Measurements from ENCODE around the gene MSI2.

The MSI2 gene

DNA sequence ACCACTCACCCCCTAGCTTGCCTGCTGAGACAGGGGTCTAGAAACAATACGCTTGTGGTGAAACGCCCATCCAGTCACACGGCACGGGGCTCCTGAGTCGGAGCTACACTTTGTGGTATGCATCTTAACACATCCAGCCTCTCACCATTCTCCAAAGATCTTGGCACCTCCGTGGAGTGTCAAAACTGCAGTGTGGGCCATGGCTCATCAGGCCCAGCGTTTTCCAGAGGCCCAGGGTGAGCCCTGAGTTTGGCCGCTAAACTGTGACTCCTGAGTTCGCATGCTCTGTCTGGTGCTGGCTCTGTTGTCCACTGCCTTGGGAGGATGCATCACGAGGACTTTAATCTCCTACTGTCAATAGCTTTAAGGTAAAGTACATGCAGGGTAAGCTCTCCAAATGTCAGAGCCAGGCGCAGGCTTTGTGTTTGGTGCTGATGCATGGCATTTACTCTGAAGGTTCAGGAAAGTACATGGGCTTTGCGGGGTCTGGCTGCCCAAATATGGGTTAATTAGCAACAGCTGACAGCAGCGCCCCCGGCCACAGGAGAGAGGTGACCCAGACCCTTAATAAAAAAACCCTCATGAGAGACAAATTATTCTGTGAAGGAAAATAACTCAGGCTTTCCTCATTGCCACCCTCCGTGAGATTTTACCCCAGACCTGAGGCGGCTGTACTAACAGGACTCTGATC lies 370.3 kb downstream of the MSI2 start (continued):
- TF ChIP-seq, protein P1, sequence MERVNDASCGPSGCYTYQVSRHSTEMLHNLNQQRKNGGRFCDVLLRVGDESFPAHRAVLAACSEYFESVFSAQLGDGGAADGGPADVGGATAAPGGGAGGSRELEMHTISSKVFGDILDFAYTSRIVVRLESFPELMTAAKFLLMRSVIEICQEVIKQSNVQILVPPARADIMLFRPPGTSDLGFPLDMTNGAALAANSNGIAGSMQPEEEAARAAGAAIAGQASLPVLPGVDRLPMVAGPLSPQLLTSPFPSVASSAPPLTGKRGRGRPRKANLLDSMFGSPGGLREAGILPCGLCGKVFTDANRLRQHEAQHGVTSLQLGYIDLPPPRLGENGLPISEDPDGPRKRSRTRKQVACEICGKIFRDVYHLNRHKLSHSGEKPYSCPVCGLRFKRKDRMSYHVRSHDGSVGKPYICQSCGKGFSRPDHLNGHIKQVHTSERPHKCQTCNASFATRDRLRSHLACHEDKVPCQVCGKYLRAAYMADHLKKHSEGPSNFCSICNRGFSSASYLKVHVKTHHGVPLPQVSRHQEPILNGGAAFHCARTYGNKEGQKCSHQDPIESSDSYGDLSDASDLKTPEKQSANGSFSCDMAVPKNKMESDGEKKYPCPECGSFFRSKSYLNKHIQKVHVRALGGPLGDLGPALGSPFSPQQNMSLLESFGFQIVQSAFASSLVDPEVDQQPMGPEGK (CRISPR knock-in tag; IDR thresholded peaks at IDR 0.05; ENCODE audit: borderline replicate concordance) = no peak
- TF ChIP-seq, protein P2, sequence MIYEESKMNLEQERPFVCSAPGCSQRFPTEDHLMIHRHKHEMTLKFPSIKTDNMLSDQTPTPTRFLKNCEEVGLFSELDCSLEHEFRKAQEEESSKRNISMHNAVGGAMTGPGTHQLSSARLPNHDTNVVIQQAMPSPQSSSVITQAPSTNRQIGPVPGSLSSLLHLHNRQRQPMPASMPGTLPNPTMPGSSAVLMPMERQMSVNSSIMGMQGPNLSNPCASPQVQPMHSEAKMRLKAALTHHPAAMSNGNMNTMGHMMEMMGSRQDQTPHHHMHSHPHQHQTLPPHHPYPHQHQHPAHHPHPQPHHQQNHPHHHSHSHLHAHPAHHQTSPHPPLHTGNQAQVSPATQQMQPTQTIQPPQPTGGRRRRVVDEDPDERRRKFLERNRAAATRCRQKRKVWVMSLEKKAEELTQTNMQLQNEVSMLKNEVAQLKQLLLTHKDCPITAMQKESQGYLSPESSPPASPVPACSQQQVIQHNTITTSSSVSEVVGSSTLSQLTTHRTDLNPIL (CRISPR knock-in tag; IDR thresholded peaks at IDR 0.05; ENCODE audit: low read depth) = no peak
- TF ChIP-seq TOX (CRISPR knock-in tag; IDR thresholded peaks at IDR 0.05; ENCODE audit: borderline replicate concordance) = no peak
- TF ChIP-seq GLIS3 (CRISPR knock-in tag; IDR thresholded peaks at IDR 0.05) = no peak
- TF ChIP-seq, protein P3, sequence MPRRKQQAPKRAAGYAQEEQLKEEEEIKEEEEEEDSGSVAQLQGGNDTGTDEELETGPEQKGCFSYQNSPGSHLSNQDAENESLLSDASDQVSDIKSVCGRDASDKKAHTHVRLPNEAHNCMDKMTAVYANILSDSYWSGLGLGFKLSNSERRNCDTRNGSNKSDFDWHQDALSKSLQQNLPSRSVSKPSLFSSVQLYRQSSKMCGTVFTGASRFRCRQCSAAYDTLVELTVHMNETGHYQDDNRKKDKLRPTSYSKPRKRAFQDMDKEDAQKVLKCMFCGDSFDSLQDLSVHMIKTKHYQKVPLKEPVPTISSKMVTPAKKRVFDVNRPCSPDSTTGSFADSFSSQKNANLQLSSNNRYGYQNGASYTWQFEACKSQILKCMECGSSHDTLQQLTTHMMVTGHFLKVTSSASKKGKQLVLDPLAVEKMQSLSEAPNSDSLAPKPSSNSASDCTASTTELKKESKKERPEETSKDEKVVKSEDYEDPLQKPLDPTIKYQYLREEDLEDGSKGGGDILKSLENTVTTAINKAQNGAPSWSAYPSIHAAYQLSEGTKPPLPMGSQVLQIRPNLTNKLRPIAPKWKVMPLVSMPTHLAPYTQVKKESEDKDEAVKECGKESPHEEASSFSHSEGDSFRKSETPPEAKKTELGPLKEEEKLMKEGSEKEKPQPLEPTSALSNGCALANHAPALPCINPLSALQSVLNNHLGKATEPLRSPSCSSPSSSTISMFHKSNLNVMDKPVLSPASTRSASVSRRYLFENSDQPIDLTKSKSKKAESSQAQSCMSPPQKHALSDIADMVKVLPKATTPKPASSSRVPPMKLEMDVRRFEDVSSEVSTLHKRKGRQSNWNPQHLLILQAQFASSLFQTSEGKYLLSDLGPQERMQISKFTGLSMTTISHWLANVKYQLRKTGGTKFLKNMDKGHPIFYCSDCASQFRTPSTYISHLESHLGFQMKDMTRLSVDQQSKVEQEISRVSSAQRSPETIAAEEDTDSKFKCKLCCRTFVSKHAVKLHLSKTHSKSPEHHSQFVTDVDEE (CRISPR knock-in tag; IDR thresholded peaks at IDR 0.05) = no peak
- TF ChIP-seq RARB (CRISPR knock-in tag; IDR thresholded peaks at IDR 0.05) = no peak
- TF ChIP-seq ARNTL (CRISPR knock-in tag; IDR thresholded peaks at IDR 0.05; ENCODE audit: borderline replicate concordance, low read depth) = no peak
- no peak for TF ChIP-seq ESRRG (CRISPR knock-in tag; IDR thresholded peaks at IDR 0.05)
- TF ChIP-seq BACH2 (CRISPR knock-in tag; IDR thresholded peaks at IDR 0.05; ENCODE audit: borderline replicate concordance) = no peak

DNA sequence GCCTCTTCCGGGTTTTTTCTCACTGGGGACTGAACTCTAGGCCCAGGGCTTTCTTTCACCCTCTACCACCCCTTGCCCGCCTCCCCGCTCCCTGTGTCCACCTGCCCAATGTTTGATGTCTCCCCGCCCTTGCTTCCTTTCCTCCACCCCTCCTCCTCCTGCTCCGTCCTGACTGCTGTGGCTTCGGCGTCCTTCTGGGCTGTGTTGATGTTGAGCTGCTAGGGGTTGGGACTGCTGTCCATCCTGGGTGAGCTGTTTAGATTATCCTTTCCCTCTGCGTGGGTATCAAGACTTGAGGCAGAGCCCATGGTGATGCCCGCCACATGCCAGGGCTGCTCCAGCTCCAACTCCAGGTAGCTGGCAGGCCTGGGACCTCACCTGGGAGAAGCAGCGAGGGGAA lies 371.3 kb downstream of the MSI2 start:
- no peak for ATAC-seq
- no peak for TF ChIP-seq ESRRG (CRISPR knock-in tag; IDR thresholded peaks at IDR 0.05)
- no peak for TF ChIP-seq ARNTL (CRISPR knock-in tag; IDR thresholded peaks at IDR 0.05; ENCODE audit: borderline replicate concordance, low read depth)
- no peak for TF ChIP-seq ZNF565 (CRISPR knock-in tag; conservative IDR thresholded peaks at IDR 0.05; ENCODE audit: low read depth)

DNA sequence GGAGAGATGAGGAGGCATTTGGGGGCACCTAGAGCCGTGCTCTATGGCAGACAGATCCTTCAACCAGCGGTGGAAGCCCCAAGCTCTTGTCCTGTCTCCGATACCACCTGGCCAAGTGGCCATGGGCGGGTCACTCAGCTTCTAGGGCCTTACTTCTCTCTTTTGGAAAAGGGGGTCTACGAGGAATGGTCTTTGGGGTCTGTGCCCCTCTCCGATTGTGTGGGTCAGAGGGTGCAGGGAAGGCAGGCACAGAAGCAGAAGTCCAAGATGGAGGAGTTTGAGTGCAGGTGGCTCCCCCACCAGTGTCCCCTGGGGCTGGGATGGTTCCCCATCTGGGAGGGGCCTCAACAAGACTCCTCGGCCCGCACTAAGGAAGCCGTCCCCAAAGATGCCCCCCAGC lies 372.1 kb downstream of the MSI2 start:
- TF ChIP-seq ARNTL (CRISPR knock-in tag; IDR thresholded peaks at IDR 0.05; ENCODE audit: borderline replicate concordance, low read depth) (no peak), ISL1 (CRISPR knock-in tag; IDR thresholded peaks at IDR 0.05) (no peak), ZNF8 (CRISPR knock-in tag; IDR thresholded peaks at IDR 0.05) (no peak), ZFP3 (CRISPR knock-in tag; IDR thresholded peaks at IDR 0.05) (no peak), SNAI2 (CRISPR knock-in tag; IDR thresholded peaks at IDR 0.05) (no peak), ESRRG (CRISPR knock-in tag; IDR thresholded peaks at IDR 0.05) (no peak), ZNF70 (CRISPR knock-in tag; IDR thresholded peaks at IDR 0.05) (no peak), GLIS3 (CRISPR knock-in tag; IDR thresholded peaks at IDR 0.05) (no peak)
- ATAC-seq = no peak

DNA sequence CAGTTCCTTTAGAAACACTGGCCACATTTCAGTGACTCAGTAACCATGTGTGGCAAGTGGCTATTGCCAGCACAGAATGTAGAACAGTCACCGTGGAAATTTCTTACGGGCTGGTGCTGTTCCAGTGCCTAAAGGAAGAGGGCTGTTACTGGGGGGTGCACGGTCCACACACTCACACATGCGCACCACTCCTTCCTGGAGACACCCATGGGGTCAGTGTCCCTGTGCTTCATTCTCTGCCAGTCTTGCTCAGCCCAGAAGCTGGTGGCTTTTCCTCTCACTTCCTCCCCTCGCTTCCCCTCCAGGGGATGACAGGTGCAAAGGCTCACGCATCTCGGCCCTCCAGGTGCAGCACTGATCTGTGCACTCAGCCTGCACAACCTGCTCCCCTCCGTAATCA lies 373.1 kb downstream of the MSI2 start:
- no peak for ATAC-seq
- no peak for TF ChIP-seq CSDC2 (CRISPR knock-in tag; IDR thresholded peaks at IDR 0.05)
- no peak for TF ChIP-seq ZC3H10 (CRISPR knock-in tag; IDR thresholded peaks at IDR 0.05)
- TF ChIP-seq, protein P4, sequence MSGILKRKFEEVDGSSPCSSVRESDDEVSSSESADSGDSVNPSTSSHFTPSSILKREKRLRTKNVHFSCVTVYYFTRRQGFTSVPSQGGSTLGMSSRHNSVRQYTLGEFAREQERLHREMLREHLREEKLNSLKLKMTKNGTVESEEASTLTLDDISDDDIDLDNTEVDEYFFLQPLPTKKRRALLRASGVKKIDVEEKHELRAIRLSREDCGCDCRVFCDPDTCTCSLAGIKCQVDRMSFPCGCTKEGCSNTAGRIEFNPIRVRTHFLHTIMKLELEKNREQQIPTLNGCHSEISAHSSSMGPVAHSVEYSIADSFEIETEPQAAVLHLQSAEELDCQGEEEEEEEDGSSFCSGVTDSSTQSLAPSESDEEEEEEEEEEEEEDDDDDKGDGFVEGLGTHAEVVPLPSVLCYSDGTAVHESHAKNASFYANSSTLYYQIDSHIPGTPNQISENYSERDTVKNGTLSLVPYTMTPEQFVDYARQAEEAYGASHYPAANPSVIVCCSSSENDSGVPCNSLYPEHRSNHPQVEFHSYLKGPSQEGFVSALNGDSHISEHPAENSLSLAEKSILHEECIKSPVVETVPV (CRISPR knock-in tag; IDR thresholded peaks at IDR 0.05) = no peak
- TF ChIP-seq, protein P2 (CRISPR knock-in tag; IDR thresholded peaks at IDR 0.05; ENCODE audit: low read depth) = no peak
- no peak for TF ChIP-seq PPARA (CRISPR knock-in tag; IDR thresholded peaks at IDR 0.05; ENCODE audit: borderline replicate concordance)
- no peak for TF ChIP-seq GLIS3 (CRISPR knock-in tag; IDR thresholded peaks at IDR 0.05)
- TF ChIP-seq ZFP30 (CRISPR knock-in tag; IDR thresholded peaks at IDR 0.05) = no peak
- TF ChIP-seq OSR1 (CRISPR knock-in tag; IDR thresholded peaks at IDR 0.05) = no peak
- TF ChIP-seq ISL1 (CRISPR knock-in tag; IDR thresholded peaks at IDR 0.05) = no peak
- no peak for TF ChIP-seq ZNF70 (CRISPR knock-in tag; IDR thresholded peaks at IDR 0.05)
- no peak for TF ChIP-seq ARNTL (CRISPR knock-in tag; IDR thresholded peaks at IDR 0.05; ENCODE audit: borderline replicate concordance, low read depth)
- TF ChIP-seq, protein P5, sequence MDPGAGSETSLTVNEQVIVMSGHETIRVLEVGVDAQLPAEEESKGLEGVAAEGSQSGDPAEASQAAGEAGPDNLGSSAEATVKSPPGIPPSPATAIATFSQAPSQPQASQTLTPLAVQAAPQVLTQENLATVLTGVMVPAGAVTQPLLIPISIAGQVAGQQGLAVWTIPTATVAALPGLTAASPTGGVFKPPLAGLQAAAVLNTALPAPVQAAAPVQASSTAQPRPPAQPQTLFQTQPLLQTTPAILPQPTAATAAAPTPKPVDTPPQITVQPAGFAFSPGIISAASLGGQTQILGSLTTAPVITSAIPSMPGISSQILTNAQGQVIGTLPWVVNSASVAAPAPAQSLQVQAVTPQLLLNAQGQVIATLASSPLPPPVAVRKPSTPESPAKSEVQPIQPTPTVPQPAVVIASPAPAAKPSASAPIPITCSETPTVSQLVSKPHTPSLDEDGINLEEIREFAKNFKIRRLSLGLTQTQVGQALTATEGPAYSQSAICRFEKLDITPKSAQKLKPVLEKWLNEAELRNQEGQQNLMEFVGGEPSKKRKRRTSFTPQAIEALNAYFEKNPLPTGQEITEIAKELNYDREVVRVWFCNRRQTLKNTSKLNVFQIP (CRISPR knock-in tag; IDR thresholded peaks at IDR 0.05; ENCODE audit: borderline replicate concordance, low read depth) = no peak
- no peak for TF ChIP-seq TCF4 (CRISPR knock-in tag; IDR thresholded peaks at IDR 0.05; ENCODE audit: borderline replicate concordance)
- TF ChIP-seq ZNF8 (CRISPR knock-in tag; IDR thresholded peaks at IDR 0.05) = no peak
- TF ChIP-seq ZFP3 (CRISPR knock-in tag; IDR thresholded peaks at IDR 0.05) = no peak
- TF ChIP-seq RARB (CRISPR knock-in tag; IDR thresholded peaks at IDR 0.05) = no peak
- no peak for TF ChIP-seq TOX (CRISPR knock-in tag; IDR thresholded peaks at IDR 0.05; ENCODE audit: borderline replicate concordance)
